GM19023 (cell line): ENCODE results near the gene GDF11.

Source experiments
- ATAC-seq: cut with Tn5 transposase; IDR thresholded peaks from one replicate; pipeline ENCODE4 v1.9.1; 2021; ENCODE audit warnings: mild to moderate bottlenecking, moderate library complexity; ENCODE audit not compliant: unreplicated experiment

Gene GDF11

GRCh38 chr12:55780685-55781084 is 37.8 kb downstream of the GDF11 start:
- no peak for ATAC-seq

- no peak for ATAC-seq
Measured at GRCh38 chr12:55788546-55788945, 45.6 kb downstream of the GDF11 start.

- ATAC-seq: no peak
Measured at GRCh38 chr12:55789171-55789570, 46.2 kb downstream of the GDF11 start.

GRCh38 chr12:55789893-55790292 is 47.0 kb downstream of the GDF11 start:
- ATAC-seq: no peak

GRCh38 chr12:55795950-55796349 is 53.0 kb downstream of the GDF11 start:
- ATAC-seq: no peak

GRCh38 chr12:55797068-55797467 is 54.1 kb downstream of the GDF11 start:
- ATAC-seq: no peak

GRCh38 chr12:55797550-55797949 is 54.6 kb downstream of the GDF11 start:
- no peak for ATAC-seq
